GM21526 (cell line): ENCODE results near the gene GPS1.

Source experiments
- ATAC-seq: cut with Tn5 transposase; IDR thresholded peaks from one replicate; pipeline ENCODE4 v1.9.1; 2021; ENCODE audit warnings: moderate library complexity; ENCODE audit not compliant: unreplicated experiment, low FRiP score

Gene GPS1

DNA sequence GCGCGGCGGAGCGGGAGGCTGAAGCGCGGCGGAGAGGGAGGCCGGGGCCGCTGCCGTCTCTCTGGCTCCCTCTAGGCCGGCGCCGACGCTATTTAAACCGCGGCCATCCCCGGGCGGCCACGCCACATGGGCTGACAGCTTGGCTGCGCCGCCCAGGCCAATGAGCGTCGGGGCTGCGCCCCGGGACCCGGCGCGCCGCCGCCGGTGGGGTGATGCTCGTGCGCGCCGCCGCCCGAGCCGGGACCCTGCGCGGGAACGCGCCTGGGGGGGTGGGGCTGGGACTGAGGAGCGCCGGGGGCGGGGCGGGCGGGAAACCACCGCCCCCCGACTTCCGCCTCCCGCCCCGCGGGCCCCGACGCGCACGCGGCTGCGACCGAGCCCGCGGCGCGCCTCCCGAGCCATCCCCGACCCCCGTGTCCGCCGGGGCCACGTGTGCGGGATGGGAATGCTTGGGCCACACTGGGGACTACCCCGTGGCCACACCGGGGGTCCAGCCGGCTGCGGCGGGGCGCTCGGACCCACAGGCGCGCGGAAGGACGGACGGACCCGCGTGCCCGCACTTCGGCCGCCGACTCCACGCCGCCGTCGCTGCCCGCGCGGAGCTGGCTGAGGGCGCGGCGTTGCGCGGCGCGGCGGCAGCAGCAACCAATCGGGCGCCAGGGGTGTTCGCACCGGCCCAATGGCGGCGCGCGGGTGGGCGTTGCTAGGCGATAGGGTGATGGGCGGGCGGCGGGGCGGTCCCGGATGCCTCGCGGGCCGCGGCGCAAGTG lies 46.7 kb downstream of the GPS1 start, which contains the start of gene FASN:
FASN (minus strand) TSS at position 68 of the 770 bp plus-strand sequence. CDS start 1,791 bp downstream, outside the sequence.
- ATAC-seq: peak; percentile 54

DNA sequence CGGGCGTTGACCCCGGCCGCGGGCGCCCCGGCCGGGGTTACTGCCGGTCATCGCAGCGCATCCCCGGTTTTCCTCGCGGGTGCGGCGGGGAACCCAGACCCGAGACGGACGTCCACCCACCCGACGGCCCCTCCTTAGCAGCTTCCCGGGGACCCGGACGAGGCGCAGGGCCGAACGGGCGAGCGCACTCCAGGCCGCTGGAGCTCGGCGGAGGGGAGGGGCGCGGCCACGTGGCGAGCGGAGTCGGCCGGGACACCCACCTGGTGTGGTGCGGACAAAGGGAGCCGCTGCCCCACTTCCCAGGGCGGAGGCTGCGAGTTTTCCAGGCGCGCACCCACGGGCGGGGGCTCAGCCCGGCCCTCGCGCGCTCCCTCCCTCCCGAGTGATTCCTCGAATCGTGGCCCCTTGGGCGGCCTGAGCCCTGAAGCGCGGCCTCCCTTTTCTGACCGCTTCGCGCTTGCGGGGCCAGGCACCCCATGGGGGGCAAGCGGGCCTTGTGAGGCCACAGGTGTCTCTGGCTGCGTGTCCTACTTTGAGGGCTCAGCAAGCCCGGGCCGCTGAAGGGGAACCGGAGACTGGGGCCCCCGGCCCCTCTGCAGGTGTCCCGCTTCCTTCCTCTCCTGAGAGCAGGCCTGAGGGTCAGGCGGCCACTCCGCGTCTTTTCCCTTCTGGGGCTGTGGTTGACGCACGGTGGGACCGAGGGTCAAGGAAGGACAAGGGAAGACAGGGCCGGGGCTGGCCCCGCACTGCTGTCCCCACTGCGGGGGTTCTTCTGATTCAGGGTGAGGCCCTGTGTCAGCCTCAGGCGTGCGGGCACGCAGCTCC lies 47.5 kb downstream of the GPS1 start:
- peak; percentile 2 for ATAC-seq

DNA sequence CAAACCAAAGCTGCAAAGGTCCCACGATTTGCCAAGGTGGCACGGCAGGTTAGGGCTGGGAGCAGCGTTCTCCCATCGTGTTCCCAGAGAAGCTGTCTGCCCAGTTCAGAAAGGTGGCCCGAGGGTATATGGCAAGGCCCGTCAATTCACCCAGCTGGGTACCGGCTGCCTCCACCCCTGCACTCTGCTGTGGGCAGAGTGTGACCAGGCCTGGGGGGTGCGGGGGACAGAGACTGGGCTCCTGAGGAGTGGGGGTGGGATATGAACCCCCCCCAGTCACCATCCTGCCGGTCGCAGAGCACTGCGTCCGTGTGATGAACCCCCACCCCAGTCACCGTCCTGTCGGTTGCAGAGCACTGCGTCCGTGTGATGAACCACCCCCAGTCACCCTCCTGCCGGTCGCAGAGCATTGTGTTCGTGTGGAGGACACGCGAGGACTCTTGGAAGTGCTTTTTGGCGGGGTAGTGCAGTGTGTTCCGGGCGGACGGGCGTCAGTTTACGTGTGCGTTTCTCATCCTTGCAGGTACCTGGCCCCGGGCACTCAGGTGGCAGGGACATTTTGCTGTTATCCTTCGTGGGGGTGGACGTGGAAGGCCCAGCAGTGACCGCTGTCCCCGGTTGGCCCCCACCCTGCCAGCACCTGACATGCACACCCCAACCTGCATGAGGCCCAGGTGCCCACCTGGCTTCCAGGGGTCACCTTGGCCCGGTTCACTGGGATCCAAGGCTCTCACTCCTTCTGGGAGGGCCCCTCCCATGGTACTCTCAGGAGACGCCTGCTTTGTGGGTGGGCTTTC lies 49.0 kb downstream of the GPS1 start:
- no peak for ATAC-seq

DNA sequence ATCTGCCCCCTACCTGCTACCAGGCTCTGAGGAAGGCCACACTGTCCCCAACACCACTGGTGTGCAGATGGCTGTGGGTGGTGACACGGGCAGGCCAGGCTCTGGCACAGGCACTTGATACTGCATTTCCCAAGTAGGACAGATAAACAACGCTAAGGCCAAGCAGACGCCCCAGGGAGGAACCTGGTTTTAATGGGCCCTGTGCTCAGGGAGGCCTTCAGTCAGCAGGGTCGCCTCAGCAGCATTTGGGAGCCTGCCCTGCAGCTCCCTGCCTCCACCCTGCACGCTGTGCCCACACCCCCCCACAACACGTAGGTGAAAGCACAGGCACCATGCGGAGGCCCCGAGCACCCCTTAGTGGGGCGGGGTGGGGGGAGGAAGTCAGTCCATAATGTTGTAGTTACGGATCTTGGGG lies 49.6 kb downstream of the GPS1 start:
- no peak for ATAC-seq

DNA sequence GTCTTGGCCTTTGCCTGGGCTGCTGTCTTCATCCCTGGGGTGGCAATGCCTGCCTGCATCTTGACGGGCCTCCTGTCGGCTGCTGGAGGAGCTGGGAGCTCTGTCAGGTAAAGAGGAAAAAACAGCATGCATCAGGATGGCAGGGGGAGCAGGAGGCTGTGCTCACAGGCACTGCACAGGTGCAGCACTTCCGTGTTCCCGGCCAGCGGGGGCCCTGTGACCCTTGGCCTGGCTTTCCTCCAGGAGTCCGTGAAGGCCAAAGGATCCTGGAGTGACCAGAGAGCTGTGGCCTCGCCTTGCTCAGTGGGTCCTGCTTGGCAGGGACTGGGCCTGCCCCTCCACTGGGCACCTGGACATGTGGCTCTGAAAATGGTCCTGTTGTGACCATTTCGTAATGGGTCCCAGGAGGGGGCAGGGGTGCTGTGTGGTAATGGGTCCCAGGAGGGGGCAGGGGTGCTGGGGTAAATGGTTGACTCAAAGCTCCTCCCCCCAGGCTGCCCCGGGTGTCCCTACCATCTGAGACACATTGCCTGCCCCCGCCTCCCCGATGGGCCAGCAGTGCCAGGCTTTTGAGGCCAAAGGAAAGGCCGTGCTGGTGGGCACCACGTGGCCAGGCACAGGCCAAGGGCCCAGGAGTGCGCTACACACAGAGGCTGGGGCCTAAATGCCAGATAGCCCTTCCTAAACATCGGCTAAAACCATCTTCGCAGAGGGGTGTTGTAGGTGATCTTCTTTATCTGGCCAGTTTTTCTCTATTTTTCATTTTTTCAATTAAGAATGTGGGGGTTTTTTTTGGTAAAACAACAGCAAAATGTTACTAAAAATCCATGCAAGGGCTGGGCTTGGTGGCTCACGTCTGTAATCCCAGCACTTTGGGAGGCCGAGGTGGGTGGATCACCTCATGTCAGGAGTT lies 50.3 kb downstream of the GPS1 start:
- ATAC-seq: no peak

DNA sequence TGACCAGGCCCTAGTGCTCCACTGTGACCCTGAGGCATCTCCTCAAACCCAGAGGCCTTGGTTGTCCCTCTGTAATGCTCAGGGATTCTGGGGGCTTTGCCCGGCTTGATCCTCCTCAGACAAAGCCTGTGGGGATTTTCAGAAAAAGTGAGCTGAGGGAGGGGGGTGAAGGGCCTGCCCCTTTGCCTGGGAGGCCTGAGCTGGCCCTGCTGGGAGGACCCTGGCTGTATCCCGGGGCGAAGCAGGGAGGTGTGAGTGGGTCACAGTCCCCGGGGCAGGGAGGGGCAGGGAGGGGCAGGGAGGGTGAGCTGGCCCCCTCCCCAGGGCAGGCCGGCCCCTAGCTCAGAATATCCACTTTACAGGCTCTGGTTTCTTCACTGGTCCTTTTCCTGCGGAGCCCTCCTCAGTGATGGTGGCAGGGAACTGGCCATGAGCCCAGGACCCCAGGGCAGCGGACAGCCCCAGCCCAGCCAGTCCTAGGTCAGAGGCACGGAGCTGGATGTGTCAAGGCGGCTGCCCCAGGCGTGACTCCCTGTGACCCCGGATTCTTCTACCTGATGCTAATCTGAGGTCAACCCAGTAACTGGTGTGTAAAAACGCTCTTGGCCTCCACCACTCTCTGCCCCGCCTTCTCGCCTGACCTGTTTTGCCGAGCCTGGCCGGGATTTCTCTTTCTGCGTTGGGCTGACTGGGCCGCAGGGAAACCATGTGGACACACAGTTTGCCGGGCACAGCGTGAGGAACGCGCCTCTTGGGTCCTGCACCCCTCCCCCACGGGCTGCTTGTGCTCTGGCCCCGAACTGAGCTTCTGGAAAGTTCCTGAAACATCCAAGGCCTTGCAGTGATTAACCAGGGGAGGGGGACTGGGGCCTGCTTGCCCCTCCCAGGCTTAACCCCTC lies 52.1 kb downstream of the GPS1 start:
- ATAC-seq: no peak

DNA sequence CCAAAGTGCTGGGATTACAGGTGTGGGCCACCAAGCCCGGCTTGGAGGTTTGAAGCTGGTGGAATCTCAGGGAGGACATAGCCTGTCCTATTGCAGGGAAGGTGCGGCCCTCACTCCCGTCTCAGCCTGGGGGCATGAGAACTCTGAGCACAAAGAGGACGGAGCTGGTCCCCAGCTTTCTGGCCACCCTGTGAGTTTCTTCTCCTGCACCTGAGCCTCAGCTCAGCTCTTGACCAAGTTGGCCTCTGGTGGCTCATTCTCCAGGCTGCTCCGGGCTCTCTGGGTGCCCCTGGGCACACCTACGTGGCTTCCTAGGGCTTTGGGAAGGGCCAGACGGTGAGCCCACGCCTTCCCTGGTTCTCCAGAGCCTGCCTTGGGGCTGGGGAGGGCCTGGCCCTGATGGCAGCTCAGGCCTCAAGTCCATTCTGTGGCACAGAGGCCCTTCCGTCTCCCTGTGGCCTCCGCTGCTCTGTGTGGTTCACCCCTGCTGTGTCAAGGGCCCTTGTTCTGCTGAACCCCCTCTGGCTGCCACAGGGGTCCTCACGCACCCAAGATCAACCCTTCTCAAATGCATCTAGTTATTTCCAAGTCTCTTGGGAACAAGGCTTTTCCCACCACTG lies 53.2 kb downstream of the GPS1 start:
- ATAC-seq: no peak

DNA sequence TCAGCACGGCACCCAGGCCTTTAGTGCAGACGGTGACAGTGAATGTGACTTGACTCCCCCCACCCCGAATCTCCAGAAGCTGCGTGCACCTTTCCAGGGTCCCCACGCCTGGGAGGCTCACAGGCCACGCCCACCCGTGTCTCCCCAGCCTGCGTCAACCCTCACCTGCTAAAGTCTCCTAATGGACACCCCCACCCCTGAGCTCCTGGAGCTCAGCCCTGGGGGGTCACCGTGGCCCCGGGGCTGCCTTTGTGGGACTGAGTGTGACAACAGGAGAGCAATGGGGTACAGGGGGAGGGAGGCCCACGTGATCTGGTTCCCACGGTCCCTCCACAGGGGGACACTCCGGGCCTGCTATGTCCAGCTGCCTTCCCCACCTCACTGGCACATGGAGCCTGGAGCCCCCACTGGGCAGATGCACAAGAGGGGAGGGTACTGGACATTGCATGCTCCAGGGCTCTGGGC lies 53.8 kb downstream of the GPS1 start:
- ATAC-seq: no peak

DNA sequence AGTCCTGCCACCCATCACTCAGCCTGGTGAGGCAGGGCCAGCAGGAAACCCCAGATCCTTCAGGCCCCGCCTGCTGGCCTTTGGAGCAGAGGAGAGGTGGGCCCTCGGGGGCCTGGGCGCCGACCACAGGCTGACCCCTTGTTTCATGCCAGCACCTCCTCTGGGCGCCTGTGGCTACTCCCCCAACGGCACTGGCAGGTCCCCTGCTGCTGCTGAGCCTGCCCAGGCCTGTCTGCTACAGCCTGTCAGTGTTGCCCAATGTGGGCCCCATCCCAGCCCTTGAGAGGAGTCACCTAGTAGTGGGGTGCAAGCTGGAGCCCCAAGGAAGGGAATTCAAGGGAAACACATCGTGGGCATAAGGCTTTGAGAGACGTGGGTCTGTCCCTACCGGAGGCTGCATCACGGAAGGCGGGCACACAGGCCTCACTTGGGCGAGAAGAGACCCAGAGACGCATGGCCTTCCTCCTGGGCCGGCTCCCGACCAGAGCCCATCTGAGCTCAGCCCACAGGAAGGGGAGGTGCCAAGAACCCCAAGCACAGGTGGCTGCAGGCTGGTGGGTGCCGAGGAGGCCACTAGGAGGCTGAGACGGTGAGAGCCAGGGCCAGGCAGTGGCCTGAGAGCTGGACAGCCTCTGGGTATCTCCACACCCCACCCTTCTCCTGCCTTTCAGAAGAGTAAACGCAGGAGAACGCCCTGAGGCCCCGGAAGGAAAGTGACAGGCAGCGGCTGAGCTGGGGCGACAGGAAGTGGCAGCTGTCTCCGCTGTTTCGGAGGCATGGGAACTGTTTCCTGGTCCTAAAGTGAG lies 54.4 kb downstream of the GPS1 start:
- ATAC-seq: peak; percentile 61

DNA sequence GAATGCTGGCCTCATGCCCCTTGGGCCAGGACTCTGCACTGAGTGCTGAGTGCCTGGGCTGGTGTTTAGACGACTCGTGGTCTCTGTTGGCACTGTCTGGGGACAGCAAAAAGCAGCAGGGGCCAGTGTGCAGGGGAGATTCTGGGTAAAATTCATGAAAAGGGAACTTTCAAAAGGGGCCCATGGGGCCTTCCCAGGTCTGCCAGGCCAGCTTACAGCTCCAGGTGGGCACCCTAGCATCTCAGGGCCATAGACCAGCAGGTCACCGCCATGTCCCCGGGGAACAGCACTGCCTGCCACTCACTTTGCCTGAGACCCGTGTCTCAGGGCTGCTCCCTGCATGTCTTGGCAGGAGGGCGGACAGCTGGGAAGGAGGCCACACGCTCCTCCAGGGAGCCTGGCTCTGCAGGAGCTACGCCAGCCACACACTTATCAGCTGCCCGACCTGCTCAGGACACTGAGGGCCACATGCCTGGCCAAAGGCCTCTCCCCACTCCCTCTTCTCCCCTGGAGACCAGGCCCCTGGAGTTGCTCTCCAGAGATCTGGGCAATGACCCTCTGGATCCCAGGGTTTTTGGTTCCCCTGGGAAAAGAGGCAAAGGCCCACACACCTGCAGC lies 55.1 kb downstream of the GPS1 start:
- ATAC-seq: no peak
